Fibroblast of skin of back (primary cell): ENCODE results near the gene SLC25A30. TPM values are rescaled to one million over a fixed set of nuclear protein-coding genes. Genes with fewer than 3 reads are reported as not detected.

ENCODE experiments used
- DNase-seq: peaks from one replicate; pipeline ENCODE4 v3.0.0-alpha.2; 2013
- polyA plus RNA-seq, 2 experiments: library from polyadenylated mRNA; unstranded; fragments of 120-200 nt; gene quantifications; one replicate each; pipeline ENCODE4 v1.2.1, GENCODE V29; 2013; ENCODE audit not compliant: insufficient read length in 2 of 2

Gene SLC25A30
- polyA plus RNA-seq (2013, experiment 1 of 2; ENCODE audit: insufficient read length), result 7.9 TPM
- polyA plus RNA-seq (2013, experiment 2 of 2; ENCODE audit: insufficient read length), result 7.0 TPM

GRCh38 chr13:45417790-45418534 lies at the start of gene SLC25A30:
Gene SLC25A30, minus strand, starts transcription at chr13:45418373. Its CDS starts 6,948 bp downstream, at chr13:45411425.
- peak; percentile 90 for DNase-seq

GRCh38 chr13:45466359-45466758 lies 48.2 kb upstream of the SLC25A30 start:
- no peak for DNase-seq

GRCh38 chr13:45464687-45465453 lies 46.7 kb upstream of the SLC25A30 start, which contains the start of gene COG3:
Gene COG3, plus strand, starts transcription at chr13:45464939. Its CDS starts 98 bp downstream, at chr13:45465037.
- DNase-seq, result peak; percentile 98

GRCh38 chr13:45464141-45464686 lies 46.0 kb upstream of the SLC25A30 start:
- no peak for DNase-seq

- DNase-seq, result peak; percentile 68
These were observed 38.2 kb upstream of the SLC25A30 start for GRCh38 chr13:45456196-45456972.

GRCh38 chr13:45454204-45454603 lies 36.0 kb upstream of the SLC25A30 start:
- no peak for DNase-seq

GRCh38 chr13:45451282-45451681 lies 33.1 kb upstream of the SLC25A30 start:
- no peak for DNase-seq

- no peak for DNase-seq
These were observed 30.9 kb upstream of the SLC25A30 start for GRCh38 chr13:45448965-45449559.

- DNase-seq, result no peak
These were observed 29.0 kb upstream of the SLC25A30 start for GRCh38 chr13:45447050-45447661.

- peak; percentile 82 for DNase-seq
These were observed 28.0 kb upstream of the SLC25A30 start for GRCh38 chr13:45446181-45446580.

- DNase-seq, result no peak
These were observed 26.9 kb upstream of the SLC25A30 start for GRCh38 chr13:45445053-45445452.

- DNase-seq, result peak; percentile 19
These were observed 23.5 kb upstream of the SLC25A30 start for GRCh38 chr13:45441633-45442032.

GRCh38 chr13:45439781-45440462 lies 21.7 kb upstream of the SLC25A30 start:
- peak; percentile 20 for DNase-seq

- DNase-seq, result no peak
These were observed 20.8 kb upstream of the SLC25A30 start for GRCh38 chr13:45439008-45439407.

GRCh38 chr13:45437947-45438346 lies 19.8 kb upstream of the SLC25A30 start:
- no peak for DNase-seq

- no peak for DNase-seq
These were observed 18.8 kb upstream of the SLC25A30 start for GRCh38 chr13:45436953-45437352.

GRCh38 chr13:45436332-45436731 lies 18.2 kb upstream of the SLC25A30 start:
- DNase-seq, result no peak

GRCh38 chr13:45434556-45435371 lies 16.6 kb upstream of the SLC25A30 start:
- DNase-seq, result no peak

GRCh38 chr13:45433381-45433790 lies 15.2 kb upstream of the SLC25A30 start:
- no peak for DNase-seq
